GM19372 (cell line): Measurements from ENCODE around the gene UFC1.

ENCODE experiments used
- ATAC-seq: cut with Tn5 transposase; IDR thresholded peaks from one replicate; pipeline ENCODE4 v1.9.1; 2021; ENCODE audit warnings: mild to moderate bottlenecking, low read depth, moderate library complexity; ENCODE audit not compliant: unreplicated experiment

UFC1 gene

GRCh38 chr1:161190962-161191521, 37.3 kb downstream of the UFC1 start:
- ATAC-seq = no peak

GRCh38 chr1:161191971-161192370, 38.2 kb downstream of the UFC1 start:
- ATAC-seq = no peak

GRCh38 chr1:161192476-161193465, 39.0 kb downstream of the UFC1 start:
- no peak for ATAC-seq

DNA sequence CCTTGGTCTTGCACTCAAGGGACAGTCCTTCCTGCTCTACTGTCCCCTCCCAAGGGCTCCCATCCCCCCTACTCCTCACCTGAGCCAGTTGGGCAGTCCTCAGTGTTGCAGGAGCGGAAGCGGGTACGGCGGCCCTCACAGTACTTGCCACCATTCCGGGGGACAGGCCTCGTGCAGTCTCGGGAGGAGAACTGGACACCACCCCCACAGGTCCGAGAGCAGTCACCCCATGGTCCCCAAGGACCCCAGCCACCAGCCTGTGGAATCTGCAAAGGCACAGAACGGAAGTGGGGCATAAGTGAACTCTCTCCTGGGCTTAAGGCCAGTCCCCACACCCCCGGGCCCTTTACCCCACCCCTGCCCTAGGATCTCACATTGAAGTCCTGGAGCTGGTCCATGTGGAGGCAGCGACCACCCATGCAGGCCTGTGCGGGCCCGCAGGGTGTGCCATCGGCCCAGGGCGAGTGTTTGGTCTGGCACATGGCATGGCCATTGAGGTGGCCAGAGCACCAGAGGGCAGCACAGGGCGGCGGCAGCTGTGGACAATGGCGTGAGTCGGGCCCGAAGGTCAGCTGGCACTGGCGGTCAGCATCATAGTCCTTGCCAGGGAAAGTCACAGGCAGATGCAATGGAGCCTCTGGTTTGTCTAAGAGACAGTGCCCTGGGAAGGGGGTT, 39.9 kb downstream of the UFC1 start:
- no peak for ATAC-seq

- no peak for ATAC-seq
These were observed 41.4 kb downstream of the UFC1 start for GRCh38 chr1:161195171-161195570.

- ATAC-seq = no peak
These were observed 42.3 kb downstream of the UFC1 start for GRCh38 chr1:161196111-161196510.

DNA sequence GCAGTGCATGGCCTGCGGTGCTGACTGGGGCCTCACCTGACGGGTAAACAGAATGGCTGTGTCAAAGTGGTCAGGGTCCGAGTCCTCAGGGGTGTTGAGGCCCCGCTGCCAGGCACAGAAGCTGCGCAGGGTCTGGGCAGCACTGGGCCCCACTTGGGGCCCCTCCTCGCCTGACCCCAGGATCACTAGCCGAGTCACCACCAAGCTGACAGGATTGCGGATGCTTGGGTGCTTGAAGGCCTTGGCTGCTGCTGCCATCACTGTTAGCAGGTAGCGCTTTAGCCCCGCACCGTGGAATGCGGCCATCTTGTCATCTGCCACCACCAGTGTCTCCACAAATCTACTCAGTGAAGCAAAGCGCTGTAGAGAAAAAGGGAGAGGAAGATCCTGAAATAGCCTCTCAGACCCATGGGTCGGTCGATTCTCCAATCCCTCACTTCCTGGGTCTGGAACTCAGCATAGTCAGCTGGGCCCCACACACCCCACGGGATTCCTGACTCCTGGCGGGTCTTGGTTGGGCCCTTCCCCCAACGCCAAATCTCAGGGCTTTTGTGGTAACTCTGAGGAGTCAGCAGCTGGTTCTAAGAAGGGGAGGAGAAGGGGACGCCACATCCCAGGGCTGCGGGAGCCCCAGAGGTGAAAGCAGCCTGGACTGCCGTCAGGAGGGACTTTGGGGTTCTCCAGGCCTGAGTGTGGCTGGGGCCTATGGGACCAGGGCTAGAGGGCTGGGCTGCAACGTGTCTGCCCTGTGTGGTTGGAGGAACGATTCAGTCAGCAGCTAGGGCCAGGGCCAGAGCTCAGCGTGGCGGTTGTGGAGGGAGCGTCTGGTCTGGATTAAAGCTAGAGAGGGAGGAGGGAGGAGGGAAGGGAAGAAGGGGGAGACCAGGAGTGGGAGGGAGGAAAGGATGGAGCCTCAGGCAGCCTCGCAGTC, 43.0 kb downstream of the UFC1 start:
- no peak for ATAC-seq

- ATAC-seq = no peak
These were observed 43.9 kb downstream of the UFC1 start for GRCh38 chr1:161197560-161198193.

GRCh38 chr1:161198194-161198896, 44.6 kb downstream of the UFC1 start:
- ATAC-seq = no peak

GRCh38 chr1:161198897-161199431, 45.2 kb downstream of the UFC1 start, which contains the start of gene ADAMTS4:
TSS of gene ADAMTS4 (minus strand) at chr1:161199054. CDS start at chr1:161198627, 427 bp downstream.
- no peak for ATAC-seq

- no peak for ATAC-seq
These were observed 45.8 kb downstream of the UFC1 start for GRCh38 chr1:161199506-161200139.

GRCh38 chr1:161200421-161200991, 46.7 kb downstream of the UFC1 start:
- no peak for ATAC-seq

DNA sequence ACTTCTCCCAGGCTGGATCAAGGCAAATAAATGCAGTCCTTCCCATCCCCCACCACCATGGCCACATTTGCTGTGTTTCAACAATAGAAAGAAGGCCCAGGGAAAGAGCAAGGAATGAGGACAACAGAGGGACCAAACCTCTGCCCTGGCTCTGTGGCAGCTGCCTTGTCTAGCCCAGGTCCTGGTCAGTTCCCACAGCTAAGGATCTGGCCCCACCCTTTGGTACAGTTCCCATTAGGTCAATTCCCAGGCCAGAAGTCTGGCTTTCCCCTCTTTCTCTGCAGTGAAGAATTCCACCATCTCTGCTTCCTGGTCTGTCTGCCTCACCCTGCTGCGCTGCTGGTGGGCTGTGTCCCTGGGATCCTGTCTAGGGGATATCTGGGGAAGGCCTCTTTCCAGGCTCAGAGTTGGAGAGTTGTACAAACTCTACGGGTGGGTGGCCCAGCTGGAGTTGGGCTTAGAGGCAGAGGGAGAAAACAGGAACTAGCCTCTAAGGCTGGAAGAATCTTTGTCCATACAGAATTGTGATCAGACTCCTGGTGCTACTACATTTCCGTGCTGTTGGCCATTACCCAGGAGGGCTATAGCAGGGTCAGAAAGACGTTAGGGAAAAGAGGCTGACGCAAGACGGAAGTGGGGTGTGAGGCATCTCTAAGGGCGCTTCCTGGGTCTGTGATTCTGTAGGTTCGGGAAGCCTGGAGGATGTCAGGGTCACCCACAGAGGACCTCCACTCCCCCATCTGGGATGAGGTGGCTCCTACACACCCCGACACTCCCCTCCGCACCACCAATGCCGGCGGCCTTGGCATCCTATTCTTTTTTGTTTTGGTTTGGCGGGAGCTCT, 47.4 kb downstream of the UFC1 start:
- no peak for ATAC-seq

- ATAC-seq = peak; percentile 98
These were observed 48.3 kb downstream of the UFC1 start, which contains the start of gene NDUFS2 for GRCh38 chr1:161201836-161202712. TSS of gene NDUFS2 (plus strand) at chr1:161202367. CDS start at chr1:161202386, 19 bp downstream.

- ATAC-seq = no peak
These were observed 52.8 kb downstream of the UFC1 start for GRCh38 chr1:161206411-161207140.
